ENCODE measurements around the gene PLA2G4D. TPM values are rescaled to one million over a fixed set of nuclear protein-coding genes. Genes with fewer than 3 reads are reported as not detected.

The PLA2G4D gene, protein sequence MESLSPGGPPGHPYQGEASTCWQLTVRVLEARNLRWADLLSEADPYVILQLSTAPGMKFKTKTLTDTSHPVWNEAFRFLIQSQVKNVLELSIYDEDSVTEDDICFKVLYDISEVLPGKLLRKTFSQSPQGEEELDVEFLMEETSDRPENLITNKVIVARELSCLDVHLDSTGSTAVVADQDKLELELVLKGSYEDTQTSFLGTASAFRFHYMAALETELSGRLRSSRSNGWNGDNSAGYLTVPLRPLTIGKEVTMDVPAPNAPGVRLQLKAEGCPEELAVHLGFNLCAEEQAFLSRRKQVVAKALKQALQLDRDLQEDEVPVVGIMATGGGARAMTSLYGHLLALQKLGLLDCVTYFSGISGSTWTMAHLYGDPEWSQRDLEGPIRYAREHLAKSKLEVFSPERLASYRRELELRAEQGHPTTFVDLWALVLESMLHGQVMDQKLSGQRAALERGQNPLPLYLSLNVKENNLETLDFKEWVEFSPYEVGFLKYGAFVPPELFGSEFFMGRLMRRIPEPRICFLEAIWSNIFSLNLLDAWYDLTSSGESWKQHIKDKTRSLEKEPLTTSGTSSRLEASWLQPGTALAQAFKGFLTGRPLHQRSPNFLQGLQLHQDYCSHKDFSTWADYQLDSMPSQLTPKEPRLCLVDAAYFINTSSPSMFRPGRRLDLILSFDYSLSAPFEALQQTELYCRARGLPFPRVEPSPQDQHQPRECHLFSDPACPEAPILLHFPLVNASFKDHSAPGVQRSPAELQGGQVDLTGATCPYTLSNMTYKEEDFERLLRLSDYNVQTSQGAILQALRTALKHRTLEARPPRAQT
- total RNA-seq: not detected in 2 replicates

DNA sequence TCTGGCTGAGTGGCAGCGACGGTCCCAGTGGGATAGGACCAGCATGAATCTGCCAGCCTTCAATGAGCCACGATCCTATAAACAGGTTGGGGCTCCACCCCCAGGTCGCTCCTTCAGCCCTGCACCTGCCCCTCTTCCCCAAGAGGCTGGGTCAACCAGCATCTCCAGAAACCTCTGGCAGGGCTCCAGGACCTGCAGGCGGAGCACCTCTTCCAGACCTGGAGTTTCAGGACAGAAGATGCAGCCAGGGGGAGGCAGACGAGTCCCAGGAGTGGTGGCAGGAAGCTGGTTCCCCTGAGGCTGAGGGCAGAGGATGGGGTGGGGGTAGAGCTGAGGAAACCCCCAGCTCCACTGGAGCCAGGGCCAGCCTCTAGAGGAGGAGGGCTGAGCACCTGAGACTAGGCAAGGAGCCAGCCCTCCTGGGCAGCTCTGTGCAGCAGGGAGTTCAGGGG, at the start of gene PLA2G4D:
TSS of gene PLA2G4D (minus strand) at position 51 of the 452 bp plus-strand sequence. CDS start 103 bp downstream, outside the sequence.

DNA sequence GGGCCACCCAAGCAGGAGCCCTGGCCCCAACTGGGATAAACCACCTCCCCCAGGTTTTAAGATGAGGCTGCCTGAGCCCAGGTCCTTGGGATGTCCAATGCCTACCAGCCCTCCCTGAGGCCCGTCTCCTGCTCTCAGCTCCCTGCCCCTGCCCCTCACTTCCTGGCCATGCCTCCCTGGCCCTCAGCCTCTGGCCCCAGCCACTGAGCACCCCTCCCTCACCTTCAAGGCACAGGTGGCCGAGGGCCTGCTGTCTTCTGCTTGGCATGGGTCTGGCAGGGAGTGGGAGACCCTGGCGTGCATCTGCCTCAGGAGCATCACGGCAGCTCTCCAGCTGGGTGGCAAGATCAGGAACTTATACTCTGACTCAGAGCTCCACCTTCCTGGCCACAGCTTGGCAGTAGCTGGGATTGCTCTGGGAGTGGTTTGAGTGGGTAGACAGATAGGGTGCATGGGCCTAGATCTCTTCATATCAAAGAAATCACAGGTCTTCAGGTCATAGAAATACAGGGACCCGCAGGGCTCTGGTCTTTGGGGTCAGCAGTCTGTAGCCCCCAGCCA, 73.6 kb downstream of the PLA2G4D start, which contains the start of gene PLA2G4E:
TSS of gene PLA2G4E (minus strand) at position 330 of the 561 bp plus-strand sequence. CDS start at position 318, 12 bp downstream.

Other genes starting within 250 kb of the PLA2G4D start
- gene SPTBN5, start 200.5 kb downstream of the PLA2G4D start, total RNA-seq: 0.59 and 1.8 TPM in 2 replicates
- gene EHD4, start 122.0 kb downstream of the PLA2G4D start, total RNA-seq: 16.3 and 57.8 TPM in 2 replicates
- not detected in 2 replicates for gene PLA2G4E, start 73.5 kb downstream of the PLA2G4D start, total RNA-seq
- gene PLA2G4F, start 62.1 kb upstream of the PLA2G4D start, total RNA-seq: not detected in 2 replicates
- gene VPS39, start 113.7 kb upstream of the PLA2G4D start, total RNA-seq: 56.7 and 63.8 TPM in 2 replicates
- gene GANC, start 178.6 kb upstream of the PLA2G4D start, total RNA-seq: 14.6 and 15.4 TPM in 2 replicates
- 58.4 and 71.6 TPM in 2 replicates for gene TMEM87A, start 178.9 kb upstream of the PLA2G4D start, total RNA-seq